T-helper 1 cell (primary cell): ENCODE results near the gene CSAG3.
"Not testable (repeated sequence)": the region's sequence is repeated elsewhere in the genome, so short reads cannot be mapped to it uniquely, and the experiment has no call there.

Source experiments
- DNase-seq, 5 donors: peaks; one replicate each; pipeline ENCODE4 v3.0.0-alpha.2; 2012 to 2020
- total RNA-seq, 4 donors: gene quantifications; one replicate each; lab custom pipeline; 2026; lab: John Stamatoyannopoulos, UW

CSAG3 gene
- total RNA-seq = 0 reads per million in 4 donors

GRCh38 chrX:152758918-152759317 is at the start of gene CSAG3:
Gene CSAG3 (plus strand): TSS chrX:152759218.
- DNase-seq = not testable (repeated sequence)

- DNase-seq = not testable (repeated sequence)
Measured at GRCh38 chrX:152713195-152713594, 45.8 kb upstream of the CSAG3 start.

GRCh38 chrX:152713815-152714787 is 44.9 kb upstream of the CSAG3 start, which contains the start of gene MAGEA2B:
Gene MAGEA2B (plus strand): TSS chrX:152714628. CDS start chrX:152717107, 2,479 bp downstream.
- DNase-seq = not testable (repeated sequence)

GRCh38 chrX:152725409-152725808 is 33.6 kb upstream of the CSAG3 start:
- DNase-seq = no peak

GRCh38 chrX:152733261-152733975 is 25.6 kb upstream of the CSAG3 start, which contains the start of the genes CSAG1 and MAGEA12:
Gene CSAG1 (minus strand): TSS chrX:152733721. CDS start chrX:152732460, 1,261 bp downstream.
Gene MAGEA12 (plus strand): TSS chrX:152733757. CDS start chrX:152736162, 2,405 bp downstream.
- no peak for DNase-seq

- DNase-seq = not testable (repeated sequence)
Measured at GRCh38 chrX:152734143-152734858, 24.7 kb upstream of the CSAG3 start.

GRCh38 chrX:152735101-152735500 is 23.9 kb upstream of the CSAG3 start:
- no peak for DNase-seq

GRCh38 chrX:152735860-152736511 is 23.0 kb upstream of the CSAG3 start:
- DNase-seq = no peak

GRCh38 chrX:152736528-152736927 is 22.5 kb upstream of the CSAG3 start:
- DNase-seq = not testable (repeated sequence)

- no peak for DNase-seq
Measured at GRCh38 chrX:152738560-152738959, 20.5 kb upstream of the CSAG3 start.

GRCh38 chrX:152753686-152754650 is 5.0 kb upstream of the CSAG3 start, which contains the start of gene MAGEA2:
Gene MAGEA2 (minus strand): TSS chrX:152753842. CDS start chrX:152751363, 2,479 bp downstream.
- DNase-seq = not testable (repeated sequence)

GRCh38 chrX:152754871-152755270 is 4.1 kb upstream of the CSAG3 start:
- not testable (repeated sequence) for DNase-seq

GRCh38 chrX:152759544-152759943 is 526 bp downstream of the CSAG3 start:
- not testable (repeated sequence) for DNase-seq

- not testable (repeated sequence) for DNase-seq
Measured at GRCh38 chrX:152761582-152761981, 2.6 kb downstream of the CSAG3 start.

GRCh38 chrX:152766562-152766961 is 7.5 kb downstream of the CSAG3 start:
- DNase-seq = not testable (repeated sequence)

- DNase-seq = not testable (repeated sequence)
Measured at GRCh38 chrX:152769549-152770289, 10.7 kb downstream of the CSAG3 start, which contains the start of gene MAGEA6. Gene MAGEA6 (minus strand): TSS chrX:152769689. CDS start chrX:152767650, 2,039 bp downstream.

GRCh38 chrX:152787062-152787461 is 28.0 kb downstream of the CSAG3 start:
- DNase-seq = not testable (repeated sequence)

- DNase-seq = no peak
Measured at GRCh38 chrX:152798945-152799344, 39.9 kb downstream of the CSAG3 start.

GRCh38 chrX:152806035-152806434 is 47.0 kb downstream of the CSAG3 start:
- no peak for DNase-seq
